DMS53 treated with DMSO at 0.1 percent for 48 hours (cell line): ENCODE measurements around the gene GFI1.

Source experiments
- DNase-seq: peaks from one replicate; lab custom pipeline; 2025; ENCODE audit not compliant: unreplicated experiment; lab: John Stamatoyannopoulos, UW

Gene GFI1

DNA sequence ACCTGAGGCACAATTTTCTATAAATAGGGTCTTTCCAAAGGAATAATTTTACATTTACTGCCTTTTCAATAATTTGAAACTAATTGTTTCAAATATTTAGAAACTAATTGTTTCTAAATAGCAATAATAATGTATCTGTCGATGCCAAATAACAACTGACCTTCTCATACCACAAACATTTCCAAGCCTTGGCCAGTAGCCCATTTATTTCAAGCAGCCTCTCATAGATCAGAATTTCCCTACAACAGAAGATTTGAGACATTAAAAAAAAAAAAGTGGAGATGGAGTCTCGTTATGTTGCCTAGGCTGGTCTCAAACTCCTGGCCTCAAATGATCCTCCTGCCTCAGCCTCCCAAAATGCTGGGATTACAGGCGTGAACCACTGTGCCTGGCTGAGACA lies 2.1 kb upstream of the GFI1 start:
- DNase-seq: no peak

GRCh38 chr1:92488416-92488815 lies 1.7 kb upstream of the GFI1 start:
- no peak for DNase-seq

DNA sequence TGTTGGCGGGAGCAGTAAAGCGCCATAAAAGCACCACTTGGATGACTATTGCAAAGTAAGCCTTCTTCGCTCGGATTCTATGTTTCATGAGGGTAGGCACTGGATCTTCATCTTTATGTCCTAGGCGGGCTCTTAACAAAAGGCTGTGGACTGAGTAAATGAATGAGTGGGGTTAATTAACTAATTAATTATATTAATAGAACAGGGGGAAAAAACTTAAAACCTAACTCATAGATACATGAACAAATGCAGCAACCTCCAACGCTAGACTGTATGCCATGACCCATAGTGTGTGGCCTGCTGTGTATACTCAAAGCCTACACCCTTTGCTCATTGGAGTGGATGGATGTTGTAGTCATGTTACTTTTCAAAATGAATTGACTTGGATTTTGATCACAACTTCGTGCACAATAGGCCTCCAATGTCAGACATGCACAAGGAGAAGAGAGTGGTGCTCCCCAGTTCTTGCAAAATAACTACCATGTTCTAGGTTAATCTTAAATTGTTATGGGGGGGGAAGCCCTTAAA lies 417 bp upstream of the GFI1 start:
- DNase-seq: no peak

GRCh38 chr1:92485381-92486250 lies 1.1 kb downstream of the GFI1 start:
- peak; percentile 90 for DNase-seq

GRCh38 chr1:92484472-92485380 lies 2.0 kb downstream of the GFI1 start:
- peak; percentile 67 for DNase-seq

DNA sequence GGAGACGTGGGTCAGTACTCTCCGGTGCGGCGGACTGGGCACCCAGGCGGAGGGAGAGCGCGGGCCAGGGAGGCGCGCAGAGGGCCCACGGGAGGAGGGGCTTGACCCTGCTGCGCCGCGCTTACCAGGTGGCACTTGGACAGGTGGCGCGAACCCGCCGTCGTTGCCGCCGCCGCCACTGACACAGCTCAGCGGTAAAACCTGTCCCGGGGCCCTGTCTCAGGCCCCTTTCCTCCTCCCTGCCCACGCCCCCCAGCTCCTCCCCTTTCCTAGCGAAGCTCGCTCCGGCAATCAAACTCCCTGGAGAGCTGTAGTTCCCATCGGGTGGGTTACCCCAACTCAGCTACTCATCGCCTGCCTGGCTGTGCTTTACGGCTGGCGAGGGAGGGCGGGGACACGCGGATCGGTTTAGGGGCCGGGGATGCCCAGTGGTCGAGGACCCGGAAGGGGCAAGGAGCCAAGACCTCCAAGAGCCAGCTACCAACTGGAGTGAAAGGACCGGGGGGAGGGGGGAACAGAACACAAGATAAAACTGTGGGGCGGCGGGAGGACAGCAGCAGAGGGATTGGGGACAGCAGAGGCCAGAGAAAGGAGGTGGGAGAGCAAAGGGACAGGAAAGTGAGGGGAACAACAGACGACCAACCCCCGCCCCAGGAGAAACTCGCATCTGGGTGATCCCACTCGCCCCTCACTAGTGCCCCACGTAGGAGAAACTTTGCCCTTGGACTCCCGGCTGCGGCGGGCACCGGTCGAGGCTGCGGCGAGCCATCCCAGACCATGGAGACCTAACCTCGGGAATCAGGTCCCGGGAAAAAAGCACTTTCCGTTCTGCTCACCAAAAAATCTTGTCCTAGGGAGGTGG lies 2.9 kb downstream of the GFI1 start:
- DNase-seq: peak; percentile 82

- DNase-seq: peak; percentile 71
Measured at GRCh38 chr1:92482665-92483609, 3.8 kb downstream of the GFI1 start.

- DNase-seq: no peak
Measured at GRCh38 chr1:92481971-92482664, 4.6 kb downstream of the GFI1 start.

DNA sequence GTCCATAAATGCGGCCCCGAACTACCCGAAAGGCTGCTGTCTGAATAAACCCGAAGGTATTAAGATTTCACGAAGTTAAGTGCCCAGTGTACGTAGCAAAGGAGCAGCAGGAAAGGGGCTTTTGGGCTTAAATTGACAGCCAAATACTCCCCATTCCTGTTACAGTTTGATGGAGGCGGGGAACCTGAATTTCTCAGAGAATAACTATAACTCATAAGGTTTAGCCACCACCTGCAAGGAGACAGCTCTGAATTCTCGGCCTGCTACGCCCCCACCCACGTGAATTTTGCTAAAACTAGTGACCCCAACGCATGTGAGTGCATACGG lies 5.2 kb downstream of the GFI1 start:
- DNase-seq: no peak

DNA sequence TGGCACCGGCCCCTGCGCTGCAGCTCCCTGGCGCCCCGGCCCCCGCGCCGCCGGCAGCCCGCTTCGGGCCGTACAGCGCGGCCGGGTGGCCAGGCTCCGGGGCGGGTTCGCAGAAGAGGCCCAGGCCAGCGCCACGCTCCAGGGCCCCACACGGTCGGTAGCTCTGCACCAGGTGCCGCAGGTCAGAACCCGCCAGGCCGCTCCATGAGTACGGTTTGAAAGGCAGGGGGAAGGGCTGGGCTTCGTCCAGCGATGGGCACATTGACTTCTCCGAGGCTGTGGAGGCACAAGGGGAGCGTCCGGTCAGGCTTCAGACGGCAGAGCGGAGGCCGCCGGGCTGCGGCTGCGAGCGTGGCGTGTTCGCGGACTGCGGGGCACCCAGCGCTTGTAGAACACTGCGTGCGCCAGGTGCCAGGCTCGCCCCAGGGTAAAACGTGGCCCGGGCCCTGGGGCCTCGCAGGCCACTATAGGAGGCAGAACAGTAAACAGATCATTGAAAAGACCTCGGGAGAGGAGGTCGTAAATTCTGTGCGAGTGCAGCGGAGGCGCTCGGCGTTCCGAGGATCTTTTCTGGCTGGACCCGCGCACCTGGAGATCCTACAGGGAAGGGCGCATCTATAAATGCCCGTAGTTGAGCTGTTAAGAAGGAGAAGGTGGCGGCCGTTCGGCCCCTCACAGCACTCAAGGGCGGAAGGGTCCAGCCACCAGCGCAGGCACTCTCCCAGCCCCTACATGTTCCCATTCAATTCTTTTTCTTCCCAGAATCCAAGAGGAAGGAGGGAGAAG lies 5.7 kb downstream of the GFI1 start:
- no peak for DNase-seq

- no peak for DNase-seq
Measured at GRCh38 chr1:92480200-92480812, 6.4 kb downstream of the GFI1 start.

GRCh38 chr1:92479587-92479986 lies 7.1 kb downstream of the GFI1 start:
- DNase-seq: no peak

DNA sequence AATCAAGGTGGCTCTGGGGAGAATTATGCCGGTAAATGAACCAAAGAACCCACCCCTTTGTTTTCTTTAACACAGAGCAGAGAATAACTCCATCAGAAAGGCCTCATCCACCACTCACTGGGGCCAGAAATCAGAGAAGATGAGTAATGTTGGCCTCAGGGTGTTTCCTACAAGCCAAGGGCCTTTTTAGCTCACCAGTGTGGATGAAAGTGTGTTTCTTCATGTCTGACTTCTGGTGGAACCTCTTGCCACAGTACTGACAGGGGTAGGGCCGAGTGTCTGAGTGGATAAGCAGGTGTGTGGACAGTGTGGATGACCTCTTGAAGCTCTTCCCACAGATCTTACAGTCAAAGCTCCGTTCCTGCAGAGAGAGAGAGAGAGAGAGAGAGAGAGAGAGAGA lies 8.3 kb downstream of the GFI1 start:
- DNase-seq: no peak

GRCh38 chr1:92476071-92476631 lies 10.6 kb downstream of the GFI1 start:
- no peak for DNase-seq

DNA sequence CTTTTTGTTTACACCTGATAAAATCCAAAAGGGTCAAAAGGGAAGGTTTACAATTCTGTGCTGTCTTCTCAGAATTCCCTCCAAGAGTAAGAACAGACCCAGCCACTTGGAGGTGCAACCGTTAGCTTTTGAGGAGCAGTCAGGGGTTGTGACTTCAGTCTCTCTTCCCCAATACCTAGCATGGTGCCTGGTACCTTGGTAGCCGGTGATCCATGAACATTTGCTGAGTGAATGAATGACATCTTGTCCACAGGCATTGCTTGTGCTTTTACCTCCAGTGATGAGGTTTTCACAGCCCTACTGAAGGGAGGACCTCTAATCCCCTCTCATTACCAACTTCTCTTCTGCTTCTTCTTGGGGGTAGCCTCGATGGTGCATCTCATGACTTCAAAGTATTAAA lies 11.7 kb downstream of the GFI1 start:
- DNase-seq: no peak

- no peak for DNase-seq
Measured at GRCh38 chr1:92473781-92474495, 12.8 kb downstream of the GFI1 start.

DNA sequence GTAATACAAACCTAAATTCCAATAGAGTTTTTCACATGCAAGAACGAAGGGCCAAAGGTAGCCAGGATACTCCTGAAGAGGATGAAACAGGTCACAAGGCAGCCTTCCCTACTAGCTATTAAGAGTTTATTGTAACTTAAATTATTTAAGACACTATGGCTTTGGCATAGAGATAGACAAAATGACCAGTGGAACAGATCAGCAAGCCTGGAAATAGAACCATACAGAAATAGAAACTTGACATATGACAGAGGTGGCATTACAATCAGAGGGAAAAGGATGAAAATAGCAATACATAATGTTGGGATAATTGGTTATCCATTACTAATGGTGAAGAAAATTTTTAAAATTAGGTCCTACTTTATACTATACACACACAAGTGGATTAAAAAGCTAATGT lies 16.5 kb downstream of the GFI1 start:
- no peak for DNase-seq
